SK-N-MC (cell line): ENCODE results near the gene ZFYVE28.

Source experiments
- EZH2 ChIP-seq: fragments of 200-600 bp; sonication (generic); IDR thresholded peaks from one replicate; pipeline ENCODE4 v1.6.1; 2017; ENCODE audit warnings: antibody characterized with exemption
- FOXP2 ChIP-seq: optimal IDR thresholded peaks from 2 replicates; pipeline ENCODE3; 2011; ENCODE audit warnings: mild to moderate bottlenecking, moderate library complexity; ENCODE audit not compliant: insufficient read depth; ENCODE audit errors: extremely low read length, control extremely low read depth
- POLR2AphosphoS5 ChIP-seq: IDR thresholded peaks from 2 replicates; pipeline ENCODE4 v1.6.1; 2012; ENCODE audit warnings: mild to moderate bottlenecking, low read depth, low read length, borderline replicate concordance

DNA sequence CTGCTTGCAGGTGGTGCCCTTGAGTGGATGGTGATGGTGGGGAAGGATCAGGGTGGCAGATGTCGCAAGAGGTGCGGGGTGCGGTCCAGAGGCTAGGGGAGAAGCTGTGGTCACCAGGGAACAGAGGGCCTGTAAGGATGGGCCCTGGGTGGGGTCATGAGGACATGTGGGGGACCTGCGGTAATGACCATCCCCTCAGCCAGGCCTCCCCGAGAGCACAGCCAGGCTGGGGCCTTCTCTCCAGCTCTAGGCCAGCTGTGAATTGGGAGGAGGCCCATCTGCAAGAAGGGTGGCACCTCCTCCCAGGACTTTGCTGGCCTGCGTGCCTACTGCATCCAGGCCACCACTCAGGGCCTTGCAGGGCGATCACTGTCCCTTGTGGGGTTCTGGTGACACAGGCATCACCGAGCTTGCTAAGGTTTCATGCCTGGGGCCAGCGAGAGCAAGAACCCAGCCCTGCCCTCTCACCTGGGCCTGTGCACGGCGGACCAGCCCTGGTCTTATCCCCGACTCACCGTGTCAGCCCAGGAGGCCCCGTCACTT lies 122.5 kb downstream of the ZFYVE28 start:
- TF ChIP-seq EZH2 (no peak), POLR2AphosphoS5 (no peak), FOXP2 (no peak)
